GM23338 (cell line): ENCODE results near the gene PTPN6. TPM values are rescaled to one million over a fixed set of nuclear protein-coding genes. Genes with fewer than 3 reads are reported as not detected.

Source experiments
- ATAC-seq: fragments of 200-7000 bp; cut with Tn5 transposase; 3 replicates; pipeline ENCODE4 v1.9.1; 2020
- DNase-seq: peaks from one replicate; pipeline ENCODE4 v3.0.0-alpha.2; 2015; ENCODE audit warnings: low spot score
- H2AFZ ChIP-seq: fragments of 200-600 bp; sonication (generic); 2 replicates; pipeline ENCODE4 v1.8.0; 2016; ENCODE audit warnings: antibody characterized with exemption, mild to moderate bottlenecking, moderate library complexity
- H3F3A ChIP-seq: fragments of 200-600 bp; sonication (generic); replicated peaks from 2 replicates; pipeline ENCODE4 v1.8.0; 2017; ENCODE audit warnings: antibody characterized with exemption, mixed run types, low read depth
- H3K27ac ChIP-seq: fragments of 200-600 bp; sonication (generic); 2 replicates; pipeline ENCODE4 v1.6.1; 2016; ENCODE audit warnings: low read depth
- H3K27me3 ChIP-seq: fragments of 200-600 bp; sonication (generic); 2 replicates; pipeline ENCODE4 v1.8.0; 2016; ENCODE audit warnings: mild to moderate bottlenecking, mixed run types, moderate library complexity; ENCODE audit not compliant: insufficient read depth
- H3K36me3 ChIP-seq: fragments of 200-600 bp; sonication (generic); 2 replicates; pipeline ENCODE4 v1.8.0; 2016; ENCODE audit warnings: mild to moderate bottlenecking; ENCODE audit not compliant: insufficient read depth
- H3K4me1 ChIP-seq: fragments of 200-600 bp; sonication (generic); 2 replicates; pipeline ENCODE4 v1.8.0; 2016; ENCODE audit warnings: mild to moderate bottlenecking, moderate library complexity; ENCODE audit not compliant: insufficient read depth
- H3K4me2 ChIP-seq: fragments of 200-600 bp; sonication (generic); 2 replicates; pipeline ENCODE4 v1.7.1; 2017; ENCODE audit warnings: mixed run types
- H3K4me3 ChIP-seq: fragments of 200-600 bp; sonication (generic); 2 replicates; pipeline ENCODE4 v1.6.1; 2016; ENCODE audit warnings: mixed run types
- H3K79me2 ChIP-seq: fragments of 200-600 bp; sonication (generic); replicated peaks from 2 replicates; pipeline ENCODE4 v1.8.0; 2017; ENCODE audit warnings: mild to moderate bottlenecking; ENCODE audit not compliant: insufficient read depth
- H3K9me2 ChIP-seq: fragments of 200-600 bp; sonication (generic); 2 replicates; pipeline ENCODE4 v1.8.0; 2017; ENCODE audit not compliant: insufficient read depth
- H4K20me1 ChIP-seq: fragments of 200-600 bp; sonication (generic); replicated peaks from 2 replicates; pipeline ENCODE4 v1.8.0; 2017; ENCODE audit warnings: mild to moderate bottlenecking; ENCODE audit not compliant: insufficient read depth
- H3K27ac Mint-ChIP-seq: 2 replicates; pipeline ENCODE4 v1.8.0; 2020; ENCODE audit warnings: inconsistent platforms, mild to moderate bottlenecking, moderate library complexity, mixed read lengths
- H3K27me3 Mint-ChIP-seq: 3 replicates; pipeline ENCODE4 v1.8.0; 2022; ENCODE audit warnings: low read depth, mild to moderate bottlenecking, moderate library complexity, mixed read lengths, inconsistent platforms; ENCODE audit not compliant: insufficient read depth, poor library complexity
- H3K36me3 Mint-ChIP-seq: 3 replicates; pipeline ENCODE4 v1.8.0; 2021; ENCODE audit warnings: low read depth, mild to moderate bottlenecking, inconsistent platforms, moderate library complexity, mixed read lengths
- H3K4me1 Mint-ChIP-seq: 3 replicates; pipeline ENCODE4 v1.8.0; 2020; ENCODE audit warnings: mild to moderate bottlenecking, inconsistent platforms, mixed read lengths
- H3K4me3 Mint-ChIP-seq: 3 replicates; pipeline ENCODE4 v1.8.0; 2021; ENCODE audit warnings: moderate library complexity, mild to moderate bottlenecking, inconsistent platforms, mixed read lengths
- H3K9me3 Mint-ChIP-seq: 3 replicates; pipeline ENCODE4 v1.8.0; 2020; ENCODE audit warnings: moderate library complexity, mild to moderate bottlenecking, inconsistent platforms, mixed read lengths
- EZH2 ChIP-seq: fragments of 200-600 bp; sonication (generic); IDR thresholded peaks from one replicate; pipeline ENCODE4 v1.8.0; 2017; ENCODE audit warnings: antibody characterized with exemption, mild to moderate bottlenecking, low read depth; ENCODE audit not compliant: unreplicated experiment
- EZH2phosphoT487 ChIP-seq: fragments of 200-600 bp; sonication (generic); IDR thresholded peaks from one replicate; pipeline ENCODE4 v1.8.1; 2018; ENCODE audit warnings: antibody characterized with exemption; ENCODE audit not compliant: unreplicated experiment
- JUNB ChIP-seq: IDR thresholded peaks from one replicate; pipeline ENCODE4 v1.6.1; 2016; ENCODE audit warnings: antibody characterized with exemption; ENCODE audit not compliant: unreplicated experiment
- NANOG ChIP-seq: IDR thresholded peaks from 2 replicates; pipeline ENCODE4 v1.6.1; 2016; ENCODE audit warnings: antibody characterized with exemption, borderline replicate concordance
- POLR2AphosphoS5 ChIP-seq: IDR thresholded peaks from 2 replicates; pipeline ENCODE4 v1.6.1; 2016; ENCODE audit warnings: antibody characterized with exemption, low read depth
- STAT1 ChIP-seq: IDR thresholded peaks from one replicate; pipeline ENCODE4 v1.6.1; 2016; ENCODE audit warnings: antibody characterized with exemption; ENCODE audit not compliant: unreplicated experiment
- ZNF114 ChIP-seq: fragments of 250-450 bp; sonication (Bioruptor Pico); IDR thresholded peaks from 2 replicates; pipeline ENCODE4 v1.5.0; 2020; ENCODE audit warnings: mild to moderate bottlenecking, moderate library complexity
- ZNF331 ChIP-seq: fragments of 250-450 bp; sonication (Bioruptor Pico); IDR thresholded peaks from 2 replicates; pipeline ENCODE4 v1.5.0; 2020; ENCODE audit warnings: low read depth, mild to moderate bottlenecking, moderate library complexity
- polyA plus RNA-seq: library from polyadenylated mRNA; unstranded; fragments of >200 nt; fragmentation: Nextera tagmentation; extraction: Ambion mirVana; gene quantifications from 2 replicates; pipeline ENCODE4 v1.2.1, GENCODE V29; 2016
- total RNA-seq: library from RNA; depleted of rRNA; stranded (reverse); fragments of >200 nt; shearing (Covaris generic); gene quantifications from 2 replicates; pipeline ENCODE4 v1.2.3, GENCODE V29; 2014
- TF ChIP-seq, protein P1 (sequence below): IDR thresholded peaks from one replicate; pipeline ENCODE4 v1.6.1; 2018; ENCODE audit warnings: antibody characterized with exemption; ENCODE audit not compliant: unreplicated experiment
- TF ChIP-seq, protein P2 (sequence below): IDR thresholded peaks from 2 replicates; pipeline ENCODE4 v1.6.1; 2016; ENCODE audit warnings: antibody characterized with exemption
- TF ChIP-seq, protein P3 (sequence below), 2 experiments: fragments of 200-600 bp in 1 of 2; sonication (generic) in 1 of 2; conservative IDR thresholded peaks; 2 replicates each; pipeline versions ENCODE4 v1.5.1 to v1.6.1; 2016 to 2017; ENCODE audit warnings: antibody characterized with exemption in 2 of 2, low read depth in 2 of 2, mild to moderate bottlenecking in 2 of 2, moderate library complexity in 1 of 2
- TF ChIP-seq, protein P4 (sequence below): fragments of 250-450 bp; sonication (Bioruptor Pico); IDR thresholded peaks from 2 replicates; pipeline ENCODE4 v1.5.0; 2020; ENCODE audit warnings: mild to moderate bottlenecking, moderate library complexity

Gene PTPN6
- total and polyA plus RNA-seq, 2 experiments from 2014 or later: 25.3 to 35.4 TPM

DNA sequence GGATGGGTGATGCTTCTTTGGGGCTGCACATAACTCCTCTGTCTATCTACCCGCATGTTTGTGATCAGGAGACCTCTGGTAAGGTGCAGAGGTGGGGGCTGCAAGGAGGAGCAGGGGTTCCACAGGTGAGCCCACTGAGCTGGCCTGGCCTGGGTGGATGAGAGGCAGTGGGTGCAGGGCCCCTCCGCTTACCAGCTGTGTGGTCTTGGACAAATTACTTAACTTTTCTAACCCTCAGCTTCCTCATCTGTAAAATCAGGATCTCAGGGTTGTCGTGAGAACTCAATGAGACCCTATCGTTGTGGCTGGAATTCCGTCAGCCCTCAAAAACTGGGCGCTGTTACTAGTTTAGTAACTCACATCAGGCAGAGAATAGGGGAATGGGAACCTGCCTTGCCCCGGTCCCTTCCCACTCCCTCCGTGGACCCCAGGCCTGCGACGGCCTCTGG is 7.5 kb downstream of the PTPN6 start (continued):
- TF ChIP-seq ZNF114 (CRISPR knock-in tag): no peak
- TF ChIP-seq, protein P1, sequence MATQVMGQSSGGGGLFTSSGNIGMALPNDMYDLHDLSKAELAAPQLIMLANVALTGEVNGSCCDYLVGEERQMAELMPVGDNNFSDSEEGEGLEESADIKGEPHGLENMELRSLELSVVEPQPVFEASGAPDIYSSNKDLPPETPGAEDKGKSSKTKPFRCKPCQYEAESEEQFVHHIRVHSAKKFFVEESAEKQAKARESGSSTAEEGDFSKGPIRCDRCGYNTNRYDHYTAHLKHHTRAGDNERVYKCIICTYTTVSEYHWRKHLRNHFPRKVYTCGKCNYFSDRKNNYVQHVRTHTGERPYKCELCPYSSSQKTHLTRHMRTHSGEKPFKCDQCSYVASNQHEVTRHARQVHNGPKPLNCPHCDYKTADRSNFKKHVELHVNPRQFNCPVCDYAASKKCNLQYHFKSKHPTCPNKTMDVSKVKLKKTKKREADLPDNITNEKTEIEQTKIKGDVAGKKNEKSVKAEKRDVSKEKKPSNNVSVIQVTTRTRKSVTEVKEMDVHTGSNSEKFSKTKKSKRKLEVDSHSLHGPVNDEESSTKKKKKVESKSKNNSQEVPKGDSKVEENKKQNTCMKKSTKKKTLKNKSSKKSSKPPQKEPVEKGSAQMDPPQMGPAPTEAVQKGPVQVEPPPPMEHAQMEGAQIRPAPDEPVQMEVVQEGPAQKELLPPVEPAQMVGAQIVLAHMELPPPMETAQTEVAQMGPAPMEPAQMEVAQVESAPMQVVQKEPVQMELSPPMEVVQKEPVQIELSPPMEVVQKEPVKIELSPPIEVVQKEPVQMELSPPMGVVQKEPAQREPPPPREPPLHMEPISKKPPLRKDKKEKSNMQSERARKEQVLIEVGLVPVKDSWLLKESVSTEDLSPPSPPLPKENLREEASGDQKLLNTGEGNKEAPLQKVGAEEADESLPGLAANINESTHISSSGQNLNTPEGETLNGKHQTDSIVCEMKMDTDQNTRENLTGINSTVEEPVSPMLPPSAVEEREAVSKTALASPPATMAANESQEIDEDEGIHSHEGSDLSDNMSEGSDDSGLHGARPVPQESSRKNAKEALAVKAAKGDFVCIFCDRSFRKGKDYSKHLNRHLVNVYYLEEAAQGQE: no peak
- no peak for TF ChIP-seq JUNB
- TF ChIP-seq EZH2: no peak
- no peak for TF ChIP-seq ZNF331 (CRISPR knock-in tag)
- no peak for TF ChIP-seq NANOG
- TF ChIP-seq, protein P2, sequence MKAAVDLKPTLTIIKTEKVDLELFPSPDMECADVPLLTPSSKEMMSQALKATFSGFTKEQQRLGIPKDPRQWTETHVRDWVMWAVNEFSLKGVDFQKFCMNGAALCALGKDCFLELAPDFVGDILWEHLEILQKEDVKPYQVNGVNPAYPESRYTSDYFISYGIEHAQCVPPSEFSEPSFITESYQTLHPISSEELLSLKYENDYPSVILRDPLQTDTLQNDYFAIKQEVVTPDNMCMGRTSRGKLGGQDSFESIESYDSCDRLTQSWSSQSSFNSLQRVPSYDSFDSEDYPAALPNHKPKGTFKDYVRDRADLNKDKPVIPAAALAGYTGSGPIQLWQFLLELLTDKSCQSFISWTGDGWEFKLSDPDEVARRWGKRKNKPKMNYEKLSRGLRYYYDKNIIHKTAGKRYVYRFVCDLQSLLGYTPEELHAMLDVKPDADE: no peak
- TF ChIP-seq, protein P3, sequence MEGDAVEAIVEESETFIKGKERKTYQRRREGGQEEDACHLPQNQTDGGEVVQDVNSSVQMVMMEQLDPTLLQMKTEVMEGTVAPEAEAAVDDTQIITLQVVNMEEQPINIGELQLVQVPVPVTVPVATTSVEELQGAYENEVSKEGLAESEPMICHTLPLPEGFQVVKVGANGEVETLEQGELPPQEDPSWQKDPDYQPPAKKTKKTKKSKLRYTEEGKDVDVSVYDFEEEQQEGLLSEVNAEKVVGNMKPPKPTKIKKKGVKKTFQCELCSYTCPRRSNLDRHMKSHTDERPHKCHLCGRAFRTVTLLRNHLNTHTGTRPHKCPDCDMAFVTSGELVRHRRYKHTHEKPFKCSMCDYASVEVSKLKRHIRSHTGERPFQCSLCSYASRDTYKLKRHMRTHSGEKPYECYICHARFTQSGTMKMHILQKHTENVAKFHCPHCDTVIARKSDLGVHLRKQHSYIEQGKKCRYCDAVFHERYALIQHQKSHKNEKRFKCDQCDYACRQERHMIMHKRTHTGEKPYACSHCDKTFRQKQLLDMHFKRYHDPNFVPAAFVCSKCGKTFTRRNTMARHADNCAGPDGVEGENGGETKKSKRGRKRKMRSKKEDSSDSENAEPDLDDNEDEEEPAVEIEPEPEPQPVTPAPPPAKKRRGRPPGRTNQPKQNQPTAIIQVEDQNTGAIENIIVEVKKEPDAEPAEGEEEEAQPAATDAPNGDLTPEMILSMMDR (conservative IDR thresholded peaks at IDR 0.05; ENCODE audit: low read depth in 2 of 2): no peak
- no peak for TF ChIP-seq POLR2AphosphoS5
- no peak for TF ChIP-seq EZH2phosphoT487

DNA sequence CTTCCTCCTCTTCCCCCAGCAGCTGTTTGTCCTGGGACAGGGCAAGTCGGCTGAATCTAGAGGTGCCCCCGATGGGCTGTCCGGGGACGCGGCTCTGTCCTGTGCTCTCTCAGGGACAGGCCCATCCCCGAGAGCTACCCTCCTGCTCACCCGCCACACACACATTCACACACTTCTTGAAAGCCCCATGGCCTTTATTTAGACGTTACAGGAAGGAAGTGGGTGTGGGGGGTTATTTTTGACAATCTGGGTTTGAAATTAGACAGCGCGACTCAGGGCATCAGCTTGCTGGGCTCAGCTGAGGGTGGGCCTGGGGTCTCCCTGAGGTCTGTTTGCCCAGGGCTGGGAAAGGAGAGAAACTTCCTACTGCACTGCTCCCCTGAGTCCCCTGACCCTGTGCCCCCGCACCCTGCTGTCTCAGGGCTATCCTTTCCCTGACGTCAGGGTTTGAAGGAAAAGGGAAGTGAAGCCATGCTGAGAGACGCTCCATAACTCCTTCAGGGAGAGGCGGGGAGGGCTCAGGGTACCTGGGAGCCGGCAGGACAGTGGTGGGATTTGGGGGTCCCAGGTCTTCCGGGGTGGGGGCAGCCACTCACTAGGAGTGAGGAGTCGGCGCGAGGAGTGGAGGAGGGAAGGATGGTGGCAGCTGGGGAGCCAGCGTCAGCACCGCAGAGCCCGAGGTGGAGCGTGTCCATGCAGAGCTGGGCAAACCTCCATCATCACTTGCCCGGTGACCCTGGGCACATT is 8.1 kb downstream of the PTPN6 start:
- H3K4me3 Mint-ChIP-seq: no peak overlapping the region
- Histone ChIP-seq H3K79me2 (peaks cover 13% of the 10 kb centered on the region), H3K36me3 (no peaks in the 10 kb centered on the region), H3F3A (peaks cover 18% of the 10 kb centered on the region), H4K20me1 (no peaks in the 10 kb centered on the region), H3K27ac (no peak overlapping the region), H2AFZ (no peak overlapping the region), H3K4me2 (no peak overlapping the region), H3K4me1 (peaks cover 31% of the 10 kb centered on the region), H3K4me3 (no peak overlapping the region), H3K27me3 (no peaks in the 10 kb centered on the region), H3K9me2 (no peaks in the 10 kb centered on the region)
- peaks cover 31% of the 10 kb centered on the region for H3K4me1 Mint-ChIP-seq
- H3K36me3 Mint-ChIP-seq: peaks cover 3% of the 10 kb centered on the region
- no peak for ATAC-seq
- H3K27ac Mint-ChIP-seq: no peak overlapping the region
- H3K9me3 Mint-ChIP-seq: no peaks in the 10 kb centered on the region
- DNase-seq: no peak
- H3K27me3 Mint-ChIP-seq: peaks cover 15% of the 10 kb centered on the region
- TF ChIP-seq STAT1 (no peak), EZH2phosphoT487 (no peak)
- TF ChIP-seq, protein P4, sequence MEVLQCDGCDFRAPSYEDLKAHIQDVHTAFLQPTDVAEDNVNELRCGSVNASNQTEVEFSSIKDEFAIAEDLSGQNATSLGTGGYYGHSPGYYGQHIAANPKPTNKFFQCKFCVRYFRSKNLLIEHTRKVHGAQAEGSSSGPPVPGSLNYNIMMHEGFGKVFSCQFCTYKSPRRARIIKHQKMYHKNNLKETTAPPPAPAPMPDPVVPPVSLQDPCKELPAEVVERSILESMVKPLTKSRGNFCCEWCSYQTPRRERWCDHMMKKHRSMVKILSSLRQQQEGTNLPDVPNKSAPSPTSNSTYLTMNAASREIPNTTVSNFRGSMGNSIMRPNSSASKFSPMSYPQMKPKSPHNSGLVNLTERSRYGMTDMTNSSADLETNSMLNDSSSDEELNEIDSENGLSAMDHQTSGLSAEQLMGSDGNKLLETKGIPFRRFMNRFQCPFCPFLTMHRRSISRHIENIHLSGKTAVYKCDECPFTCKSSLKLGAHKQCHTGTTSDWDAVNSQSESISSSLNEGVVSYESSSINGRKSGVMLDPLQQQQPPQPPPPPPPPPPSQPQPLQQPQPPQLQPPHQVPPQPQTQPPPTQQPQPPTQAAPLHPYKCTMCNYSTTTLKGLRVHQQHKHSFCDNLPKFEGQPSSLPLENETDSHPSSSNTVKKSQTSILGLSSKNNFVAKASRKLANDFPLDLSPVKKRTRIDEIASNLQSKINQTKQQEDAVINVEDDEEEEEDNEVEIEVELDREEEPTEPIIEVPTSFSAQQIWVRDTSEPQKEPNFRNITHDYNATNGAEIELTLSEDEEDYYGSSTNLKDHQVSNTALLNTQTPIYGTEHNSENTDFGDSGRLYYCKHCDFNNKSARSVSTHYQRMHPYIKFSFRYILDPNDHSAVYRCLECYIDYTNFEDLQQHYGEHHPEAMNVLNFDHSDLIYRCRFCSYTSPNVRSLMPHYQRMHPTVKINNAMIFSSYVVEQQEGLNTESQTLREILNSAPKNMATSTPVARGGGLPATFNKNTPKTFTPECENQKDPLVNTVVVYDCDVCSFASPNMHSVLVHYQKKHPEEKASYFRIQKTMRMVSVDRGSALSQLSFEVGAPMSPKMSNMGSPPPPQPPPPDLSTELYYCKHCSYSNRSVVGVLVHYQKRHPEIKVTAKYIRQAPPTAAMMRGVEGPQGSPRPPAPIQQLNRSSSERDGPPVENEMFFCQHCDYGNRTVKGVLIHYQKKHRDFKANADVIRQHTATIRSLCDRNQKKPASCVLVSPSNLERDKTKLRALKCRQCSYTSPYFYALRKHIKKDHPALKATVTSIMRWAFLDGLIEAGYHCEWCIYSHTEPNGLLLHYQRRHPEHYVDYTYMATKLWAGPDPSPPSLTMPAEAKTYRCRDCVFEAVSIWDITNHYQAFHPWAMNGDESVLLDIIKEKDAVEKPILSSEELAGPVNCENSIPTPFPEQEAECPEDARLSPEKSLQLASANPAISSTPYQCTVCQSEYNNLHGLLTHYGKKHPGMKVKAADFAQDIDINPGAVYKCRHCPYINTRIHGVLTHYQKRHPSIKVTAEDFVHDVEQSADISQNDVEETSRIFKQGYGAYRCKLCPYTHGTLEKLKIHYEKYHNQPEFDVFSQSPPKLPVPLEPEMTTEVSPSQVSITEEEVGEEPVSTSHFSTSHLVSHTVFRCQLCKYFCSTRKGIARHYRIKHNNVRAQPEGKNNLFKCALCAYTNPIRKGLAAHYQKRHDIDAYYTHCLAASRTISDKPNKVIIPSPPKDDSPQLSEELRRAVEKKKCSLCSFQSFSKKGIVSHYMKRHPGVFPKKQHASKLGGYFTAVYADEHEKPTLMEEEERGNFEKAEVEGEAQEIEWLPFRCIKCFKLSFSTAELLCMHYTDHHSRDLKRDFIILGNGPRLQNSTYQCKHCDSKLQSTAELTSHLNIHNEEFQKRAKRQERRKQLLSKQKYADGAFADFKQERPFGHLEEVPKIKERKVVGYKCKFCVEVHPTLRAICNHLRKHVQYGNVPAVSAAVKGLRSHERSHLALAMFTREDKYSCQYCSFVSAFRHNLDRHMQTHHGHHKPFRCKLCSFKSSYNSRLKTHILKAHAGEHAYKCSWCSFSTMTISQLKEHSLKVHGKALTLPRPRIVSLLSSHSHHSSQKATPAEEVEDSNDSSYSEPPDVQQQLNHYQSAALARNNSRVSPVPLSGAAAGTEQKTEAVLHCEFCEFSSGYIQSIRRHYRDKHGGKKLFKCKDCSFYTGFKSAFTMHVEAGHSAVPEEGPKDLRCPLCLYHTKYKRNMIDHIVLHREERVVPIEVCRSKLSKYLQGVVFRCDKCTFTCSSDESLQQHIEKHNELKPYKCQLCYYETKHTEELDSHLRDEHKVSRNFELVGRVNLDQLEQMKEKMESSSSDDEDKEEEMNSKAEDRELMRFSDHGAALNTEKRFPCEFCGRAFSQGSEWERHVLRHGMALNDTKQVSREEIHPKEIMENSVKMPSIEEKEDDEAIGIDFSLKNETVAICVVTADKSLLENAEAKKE (CRISPR knock-in tag): no peak
